ENCODE data around the gene PIK3C2G. TPM values are rescaled to one million over a fixed set of nuclear protein-coding genes. Genes with fewer than 3 reads are reported as not detected.
A peak's percentile ranks its signal among the peaks of the same experiment; 100 is the strongest.

Gene PIK3C2G
- total RNA-seq, 4 donors from 2014 or later: 23.6 to 80.5 (median 37.1) TPM

- Histone ChIP-seq H3K4me1 (peaks cover 13% of the 10 kb centered on the region), H3K27ac (peak overlapping the region; percentile 80), H3K36me3 (no peaks in the 10 kb centered on the region), H3K4me3 (peak overlapping the region; percentile 40), H3K27me3 (no peaks in the 10 kb centered on the region), H3K9me3 (no peaks in the 10 kb centered on the region)
- no peak for DNase-seq (ENCODE audit: low spot score in 2 of 2)
- WGBS: 48% methylated on average over 5 of the region's 5 CpGs
- TF ChIP-seq EP300 (IDR thresholded peaks at IDR 0.05) (no peak), POLR2A (IDR thresholded peaks at IDR 0.05) (no peak), POLR2AphosphoS5 (IDR thresholded peaks at IDR 0.05) (no peak), CTCF (IDR thresholded peaks at IDR 0.05) (no peak)
Measured at GRCh38 chr12:18261906-18262305, 588 bp downstream of the PIK3C2G start.

GRCh38 chr12:18262514-18262913 is 1.2 kb downstream of the PIK3C2G start:
- WGBS: 42% methylated on average over 2 of the region's 2 CpGs
- Histone ChIP-seq H3K36me3 (no peaks in the 10 kb centered on the region), H3K4me1 (peaks cover 7% of the 10 kb centered on the region), H3K27me3 (no peaks in the 10 kb centered on the region), H3K27ac (peak overlapping the region; percentile 80), H3K4me3 (peak overlapping the region; percentile 40), H3K9me3 (no peaks in the 10 kb centered on the region)
- DNase-seq (ENCODE audit: low spot score in 2 of 2): no peak
- TF ChIP-seq CTCF (IDR thresholded peaks at IDR 0.05): no peak
- no peak for TF ChIP-seq POLR2AphosphoS5 (IDR thresholded peaks at IDR 0.05)
- no peak for TF ChIP-seq POLR2A (IDR thresholded peaks at IDR 0.05)
- no peak for TF ChIP-seq EP300 (IDR thresholded peaks at IDR 0.05)

GRCh38 chr12:18264581-18265075 is 3.3 kb downstream of the PIK3C2G start:
- TF ChIP-seq CTCF (IDR thresholded peaks at IDR 0.05) (no peak), POLR2AphosphoS5 (IDR thresholded peaks at IDR 0.05) (no peak), EP300 (IDR thresholded peaks at IDR 0.05) (no peak), POLR2A (IDR thresholded peaks at IDR 0.05) (no peak)
- H3K9me3 ChIP-seq: no peaks in the 10 kb centered on the region
- DNase-seq (ENCODE audit: low spot score in 2 of 2): no peak
- no peaks in the 10 kb centered on the region for H3K36me3 ChIP-seq
- peak overlapping the region; percentile 40 for H3K4me3 ChIP-seq
- peaks cover 7% of the 10 kb centered on the region for H3K4me1 ChIP-seq
- no peaks in the 10 kb centered on the region for H3K27me3 ChIP-seq
- WGBS: 58% methylated on average over 1 of the region's 1 CpG
- H3K27ac ChIP-seq: peak overlapping the region; percentile 52

GRCh38 chr12:18267427-18268099 is 6.2 kb downstream of the PIK3C2G start:
- TF ChIP-seq EP300 (IDR thresholded peaks at IDR 0.05) (no peak), CTCF (IDR thresholded peaks at IDR 0.05) (no peak), POLR2A (IDR thresholded peaks at IDR 0.05) (no peak), POLR2AphosphoS5 (IDR thresholded peaks at IDR 0.05) (no peak)
- DNase-seq (ENCODE audit: low spot score in 2 of 2): no peak
- H3K4me3 ChIP-seq: peak overlapping the region; percentile 14
- 63% methylated on average over 9 of the region's 9 CpGs for WGBS
- H3K27me3 ChIP-seq: no peaks in the 10 kb centered on the region
- H3K27ac ChIP-seq: peak overlapping the region; percentile 70
- no peaks in the 10 kb centered on the region for H3K9me3 ChIP-seq
- peaks cover 18% of the 10 kb centered on the region for H3K4me1 ChIP-seq
- no peaks in the 10 kb centered on the region for H3K36me3 ChIP-seq

GRCh38 chr12:18270958-18271460 is 9.7 kb downstream of the PIK3C2G start:
- TF ChIP-seq POLR2A (IDR thresholded peaks at IDR 0.05): no peak
- no peak for TF ChIP-seq POLR2AphosphoS5 (IDR thresholded peaks at IDR 0.05)
- TF ChIP-seq EP300 (IDR thresholded peaks at IDR 0.05): no peak
- TF ChIP-seq CTCF (IDR thresholded peaks at IDR 0.05): no peak
- DNase-seq (ENCODE audit: low spot score in 2 of 2): no peak
- WGBS: 29% methylated on average over 3 of the region's 3 CpGs
- H3K36me3 ChIP-seq: no peaks in the 10 kb centered on the region
- no peaks in the 10 kb centered on the region for H3K9me3 ChIP-seq
- H3K4me3 ChIP-seq: no peak overlapping the region
- H3K4me1 ChIP-seq: peaks cover 18% of the 10 kb centered on the region
- no peaks in the 10 kb centered on the region for H3K27me3 ChIP-seq
- no peak overlapping the region for H3K27ac ChIP-seq
